GM12878 (cell line): ENCODE measurements around the gene SHC4. TPM values are rescaled to one million over a fixed set of nuclear protein-coding genes. Genes with fewer than 3 reads are reported as not detected.

Source experiments
- ATAC-seq: fragments of 200-7000 bp; cut with Tn5 transposase; 3 replicates; pipeline ENCODE4 v1.9.1; 2020; ENCODE audit warnings: mild to moderate bottlenecking, moderate library complexity
- BruUV-seq: library from RNA; stranded (reverse); fragments of 400-500 nt; replicated peaks from 2 replicates; lab custom pipeline; 2021; lab: Mats Ljungman, UMichigan
- CTCF ChIA-PET: fragments of 300-600 bp; sonication (Branson Sonifier 250); formaldehyde crosslinking; extraction: SDS; loops from one replicate; lab custom pipeline; 2021; ENCODE audit warnings: inconsistent platforms; lab: Yijun Ruan, JAX
- POLR2A ChIA-PET: fragments of 350-600 bp; formaldehyde crosslinking; extraction: SDS; loops from one replicate; lab custom pipeline; 2021; ENCODE audit warnings: inconsistent platforms; lab: Charles Lee
- RAD21 ChIA-PET: fragments of 300-600 bp; sonication (Branson Sonifier 250); formaldehyde crosslinking; loops from one replicate; lab custom pipeline; 2023; ENCODE audit warnings: antibody characterized with exemption; ENCODE audit not compliant: unreplicated experiment; lab: Charles Lee
- SMC1A ChIA-PET: fragments of 300-600 bp; sonication (Branson Sonifier 250); formaldehyde crosslinking; loops from one replicate; lab custom pipeline; 2023; ENCODE audit not compliant: unreplicated experiment, uncharacterized antibody; lab: Charles Lee
- DNase-seq: peaks from one replicate; pipeline ENCODE4 v3.0.0-alpha.2; 2011; ENCODE audit warnings: low read depth, low spot score
- FAIRE-seq: peaks from 3 replicates; lab custom pipeline; 2011; peaks lifted over from hg19 to GRCh38; lab: Jason Lieb, UNC
- H2AFZ ChIP-seq: 2 replicates; pipeline ENCODE4 v1.6.0; 2011; ENCODE audit warnings: low read depth, low read length, control low read depth; ENCODE audit not compliant: control insufficient read depth
- H3K27ac ChIP-seq: 2 replicates; pipeline ENCODE4 v1.5.1; 2011; ENCODE audit warnings: control low read depth; ENCODE audit not compliant: control insufficient read depth, insufficient read depth
- H3K27me3 ChIP-seq, 2 experiments: replicated peaks in 1 of 2; 2 replicates each; pipeline versions ENCODE4 v1.6.0 to v1.6.1; 2011; ENCODE audit warnings: low read length in 1 of 2; ENCODE audit not compliant: control insufficient read depth in 2 of 2, insufficient read depth in 2 of 2
- H3K36me3 ChIP-seq, 2 experiments: 2 replicates each; pipeline ENCODE4 v1.5.1; 2011; ENCODE audit warnings: low read length in 1 of 2; ENCODE audit not compliant: control insufficient read depth in 2 of 2, insufficient read depth in 2 of 2
- H3K4me1 ChIP-seq: 2 replicates; pipeline ENCODE4 v1.6.1; 2011; ENCODE audit warnings: mild to moderate bottlenecking, low read length, moderate library complexity, mixed read lengths; ENCODE audit not compliant: control insufficient read depth, insufficient read depth
- H3K4me2 ChIP-seq: 2 replicates; pipeline ENCODE4 v1.6.0; 2011; ENCODE audit warnings: control low read depth; ENCODE audit not compliant: control insufficient read depth, insufficient read depth
- H3K4me3 ChIP-seq: fragments of 200-600 bp; sonication (generic); 2 replicates; pipeline ENCODE4 v1.5.1; 2016
- H3K79me2 ChIP-seq: 2 replicates; pipeline ENCODE4 v1.6.0; 2011; ENCODE audit warnings: low read length; ENCODE audit not compliant: control insufficient read depth, insufficient read depth
- H3K9ac ChIP-seq: 2 replicates; pipeline ENCODE4 v1.8.0; 2011; ENCODE audit warnings: low read length, control low read depth, mixed read lengths; ENCODE audit not compliant: control insufficient read depth, insufficient read depth
- H3K9me3 ChIP-seq: replicated peaks from 3 replicates; pipeline ENCODE4 v1.5.1; 2011; ENCODE audit warnings: mild to moderate bottlenecking, low read length; ENCODE audit not compliant: control insufficient read depth, insufficient read depth
- H4K20me1 ChIP-seq: 2 replicates; pipeline ENCODE4 v1.6.0; 2011; ENCODE audit not compliant: control insufficient read depth, insufficient read depth
- BACH1 ChIP-seq: fragments of 450-650 bp; IDR thresholded peaks from 2 replicates; pipeline ENCODE4 v1.6.1; 2017; ENCODE audit warnings: mild to moderate bottlenecking, borderline replicate concordance
- FOS ChIP-seq: IDR thresholded peaks from 3 replicates; pipeline ENCODE4 v1.6.1; 2011; ENCODE audit warnings: borderline replicate concordance; ENCODE audit not compliant: insufficient read length; ENCODE audit errors: extremely low read depth
- MYB ChIP-seq: fragments of 150-350 bp; IDR thresholded peaks from 2 replicates; pipeline ENCODE4 v1.6.1; 2014; ENCODE audit warnings: mild to moderate bottlenecking, low read depth, low read length, borderline replicate concordance
- NRF1 ChIP-seq: conservative IDR thresholded peaks from 2 replicates; pipeline ENCODE4 v1.6.1; 2011; ENCODE audit warnings: mild to moderate bottlenecking, low read depth, low read length, improper control_type of control experiment
- PAX8 ChIP-seq: fragments of 450-650 bp; IDR thresholded peaks from 2 replicates; pipeline ENCODE4 v1.6.1; 2017; ENCODE audit warnings: mild to moderate bottlenecking, moderate library complexity
- PBX3 ChIP-seq: IDR thresholded peaks from 2 replicates; pipeline ENCODE4 v1.6.1; 2011; ENCODE audit warnings: mild to moderate bottlenecking, low read depth, low read length, moderate library complexity; ENCODE audit not compliant: insufficient replicate concordance
- POLR2AphosphoS2 ChIP-seq: IDR thresholded peaks from 2 replicates; pipeline ENCODE4 v1.6.1; 2011; ENCODE audit warnings: low read depth, mild to moderate bottlenecking, low read length, improper control_type of control experiment, moderate library complexity
- RUNX3 ChIP-seq: IDR thresholded peaks from 2 replicates; pipeline ENCODE4 v1.6.1; 2012; ENCODE audit warnings: low read length, inconsistent platforms
- SP1 ChIP-seq: IDR thresholded peaks from one replicate; pipeline ENCODE4 v1.6.1; 2011; ENCODE audit warnings: low read depth, low read length
- SUZ12 ChIP-seq: fragments of 200-600 bp; sonication (generic); IDR thresholded peaks from one replicate; pipeline ENCODE4 v1.6.1; 2018; ENCODE audit warnings: antibody characterized with exemption, mild to moderate bottlenecking; ENCODE audit not compliant: unreplicated experiment
- USF2 ChIP-seq: IDR thresholded peaks from 2 replicates; pipeline ENCODE4 v1.6.1; 2011; ENCODE audit warnings: low read depth, low read length, improper control_type of control experiment, borderline replicate concordance
- ZNF274 ChIP-seq: IDR thresholded peaks from one replicate; pipeline ENCODE4 v1.8.0; 2011; ENCODE audit not compliant: insufficient read length, insufficient read depth
- ZNF592 ChIP-seq: fragments of 450-650 bp; IDR thresholded peaks from 2 replicates; pipeline ENCODE4 v1.6.1; 2017; ENCODE audit warnings: mild to moderate bottlenecking, moderate library complexity
- ZNF622 ChIP-seq: fragments of 450-650 bp; IDR thresholded peaks from 2 replicates; pipeline ENCODE4 v1.6.1; 2017; ENCODE audit warnings: mild to moderate bottlenecking, inconsistent platforms
- in situ Hi-C: fragments of 300-500 bp; cut with MboI; formaldehyde crosslinking; loops from 9 replicates; pipeline ENCODE4 v1.14.3; 2018; ENCODE audit warnings: mixed read lengths
- intact Hi-C: fragments of 100-400 bp; cut with micrococcal nuclease; formaldehyde crosslinking; loops from one replicate; pipeline ENCODE4 v1.14.2; 2022; ENCODE audit not compliant: unreplicated experiment
- polyA plus RNA-seq, 11 experiments: library from polyadenylated mRNA; depleted of rRNA in 4 of 11; unstranded in 6 of 11; stranded (reverse) in 5 of 11; fragments of >200 nt; fragmentation: Nextera tagmentation in 4 of 11; fragmentation: Illumina TruSeq in 1 of 11; extraction: Ambion mirVana in 4 of 11; extraction: Trizol in 1 of 11; gene quantifications; 1 replicate in 1 of 11; 2 replicates in 10 of 11; pipeline versions ENCODE4 v1.2.1 to v1.2.3, GENCODE V29; 2011 to 2016; ENCODE audit warnings: inconsistent platforms in 2 of 11, missing spikeins in 2 of 11, low read depth in 1 of 11
- total RNA-seq, 4 experiments: library from RNA; depleted of rRNA in 3 of 4; stranded (reverse); fragments of >200 nt in 3 of 4; fragmentation: Illumina TruSeq in 1 of 4; extraction: Trizol in 1 of 4; gene quantifications; 2 replicates each; pipeline versions ENCODE4 v1.2.1 to v1.2.3, GENCODE V29; 2013 to 2021

The SHC4 gene
- total and polyA plus RNA-seq, 10 of the 15 experiments (the other 5 are each of a cell fraction or from before 2014, with no cell fraction given) = 0.04 to 0.87 (median 0.14) TPM

GRCh38 chr15:48828906-48829305 lies 134.8 kb downstream of the SHC4 start:
- no peaks in the 10 kb centered on the region for H3K4me1 ChIP-seq
- BruUV-seq = no TSS peak
- no peaks in the 10 kb centered on the region for H3K36me3 ChIP-seq
- H3K27ac ChIP-seq = no peak overlapping the region
- in situ Hi-C loops (no loop called here), intact Hi-C loops (no loop called here)
- no peak overlapping the region for H3K4me3 ChIP-seq
- no peak overlapping the region for H3K4me2 ChIP-seq
- no peak overlapping the region for H3K9ac ChIP-seq
- DNase-seq (no peak), ATAC-seq (no peak), FAIRE-seq (no peak)
- ChIA-PET CTCF (no interaction called here), POLR2A (no interaction called here), RAD21 (no interaction called here), SMC1A (no interaction called here)
- no peaks in the 10 kb centered on the region for H3K27me3 ChIP-seq
- no peaks in the 10 kb centered on the region for H4K20me1 ChIP-seq
- no peaks in the 10 kb centered on the region for H3K79me2 ChIP-seq
- no peaks in the 10 kb centered on the region; the same call in 2 of the 3 replicates for H3K9me3 ChIP-seq
- TF ChIP-seq RUNX3 (no peak), BACH1 (no peak), MYB (no peak), ZNF592 (no peak), ZNF622 (no peak), POLR2AphosphoS2 (no peak), SP1 (no peak), ZNF274 (no peak), PBX3 (no peak), NRF1 (no peak), USF2 (no peak), PAX8 (no peak), FOS (no peak), SUZ12 (no peak)
- no peak overlapping the region for H2AFZ ChIP-seq
